Cardiac fibroblast (primary cell): ENCODE results near the gene C15orf62.

ENCODE experiments used
- DNase-seq, 2 donors: peaks; one replicate each; pipeline versions ENCODE4 v3.0.0 to v3.0.0-alpha.2; 2010; ENCODE audit warnings: low read depth in 2 of 2
- H3K4me3 ChIP-seq, 2 donors: replicated peaks in 1 of 2; 1 replicate in 1 of 2; 2 replicates in 1 of 2; pipeline ENCODE4 v1.5.1; 2011; ENCODE audit warnings: low read depth in 2 of 2, low read length in 2 of 2, mild to moderate bottlenecking in 2 of 2, moderate library complexity in 1 of 2
- TF ChIP-seq, protein P1 (sequence below): IDR thresholded peaks from one replicate; pipeline ENCODE4 v1.5.1; 2011; ENCODE audit warnings: low read depth, mild to moderate bottlenecking, low read length, inconsistent platforms

C15orf62 gene

DNA sequence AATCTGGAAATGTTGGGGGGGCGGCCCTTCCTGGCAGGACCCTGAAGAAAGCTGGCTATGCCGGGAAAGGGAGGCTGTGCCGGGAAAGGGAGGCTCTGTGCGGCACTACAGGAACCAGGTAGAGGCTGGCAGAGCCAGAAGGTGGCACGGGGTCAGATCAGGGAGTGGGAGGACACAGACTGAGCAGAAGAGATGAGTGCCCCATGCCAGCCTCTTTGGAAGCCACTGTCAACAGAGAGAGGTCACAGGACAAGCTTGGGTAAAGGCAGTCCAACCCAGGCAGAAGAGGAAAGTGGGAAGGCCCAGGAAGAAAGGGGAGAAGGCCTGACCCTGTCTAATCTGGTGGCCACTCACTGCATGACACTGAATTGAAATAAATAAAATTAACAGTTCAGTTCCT lies 1.5 kb downstream of the C15orf62 start:
- TF ChIP-seq, protein P1, sequence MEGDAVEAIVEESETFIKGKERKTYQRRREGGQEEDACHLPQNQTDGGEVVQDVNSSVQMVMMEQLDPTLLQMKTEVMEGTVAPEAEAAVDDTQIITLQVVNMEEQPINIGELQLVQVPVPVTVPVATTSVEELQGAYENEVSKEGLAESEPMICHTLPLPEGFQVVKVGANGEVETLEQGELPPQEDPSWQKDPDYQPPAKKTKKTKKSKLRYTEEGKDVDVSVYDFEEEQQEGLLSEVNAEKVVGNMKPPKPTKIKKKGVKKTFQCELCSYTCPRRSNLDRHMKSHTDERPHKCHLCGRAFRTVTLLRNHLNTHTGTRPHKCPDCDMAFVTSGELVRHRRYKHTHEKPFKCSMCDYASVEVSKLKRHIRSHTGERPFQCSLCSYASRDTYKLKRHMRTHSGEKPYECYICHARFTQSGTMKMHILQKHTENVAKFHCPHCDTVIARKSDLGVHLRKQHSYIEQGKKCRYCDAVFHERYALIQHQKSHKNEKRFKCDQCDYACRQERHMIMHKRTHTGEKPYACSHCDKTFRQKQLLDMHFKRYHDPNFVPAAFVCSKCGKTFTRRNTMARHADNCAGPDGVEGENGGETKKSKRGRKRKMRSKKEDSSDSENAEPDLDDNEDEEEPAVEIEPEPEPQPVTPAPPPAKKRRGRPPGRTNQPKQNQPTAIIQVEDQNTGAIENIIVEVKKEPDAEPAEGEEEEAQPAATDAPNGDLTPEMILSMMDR, result no peak
- DNase-seq, result no peak
- no peak overlapping the region for H3K4me3 ChIP-seq

DNA sequence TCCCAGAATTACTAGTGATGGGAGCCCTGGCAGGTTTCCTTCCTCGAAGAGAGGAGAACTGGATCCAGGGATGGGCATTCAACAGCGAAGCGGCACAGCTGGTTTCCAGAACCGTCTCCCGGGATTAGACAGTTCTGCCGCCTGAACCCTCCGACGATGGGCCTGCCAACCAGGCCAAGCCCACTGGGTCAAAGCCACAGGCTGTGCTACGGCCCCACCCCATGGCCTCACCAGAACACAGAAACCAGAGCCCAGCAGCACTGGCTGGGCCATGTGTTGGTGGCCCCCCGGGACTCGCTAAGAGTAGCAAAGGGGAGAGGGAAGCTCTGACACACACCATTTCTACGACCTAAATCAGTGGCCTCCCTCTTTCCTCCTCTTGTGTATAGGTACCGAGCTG lies 2.2 kb downstream of the C15orf62 start:
- no peak overlapping the region for H3K4me3 ChIP-seq
- TF ChIP-seq, protein P1, result no peak
- no peak for DNase-seq

DNA sequence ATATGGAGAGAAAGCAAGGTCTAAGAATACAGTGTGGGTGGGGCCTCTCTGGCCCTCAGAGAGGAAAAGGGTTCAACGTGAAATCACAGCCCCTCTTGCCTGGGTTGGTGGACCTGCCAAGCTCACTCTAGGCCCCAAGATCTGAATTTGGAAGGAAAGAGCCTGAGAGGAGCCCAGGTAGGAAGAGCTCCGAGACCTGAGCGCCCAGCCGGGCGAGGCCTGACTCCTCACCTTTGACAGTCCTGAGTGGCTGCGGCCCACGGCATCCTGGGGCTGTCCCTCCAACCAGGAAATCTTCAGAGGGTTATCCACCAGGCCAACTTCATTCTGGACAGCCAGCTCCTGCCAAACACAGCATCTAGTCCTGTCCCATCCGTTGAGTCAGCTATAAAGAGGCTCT lies 3.7 kb downstream of the C15orf62 start:
- TF ChIP-seq, protein P1, result no peak
- H3K4me3 ChIP-seq, result no peak overlapping the region
- DNase-seq, result no peak

DNA sequence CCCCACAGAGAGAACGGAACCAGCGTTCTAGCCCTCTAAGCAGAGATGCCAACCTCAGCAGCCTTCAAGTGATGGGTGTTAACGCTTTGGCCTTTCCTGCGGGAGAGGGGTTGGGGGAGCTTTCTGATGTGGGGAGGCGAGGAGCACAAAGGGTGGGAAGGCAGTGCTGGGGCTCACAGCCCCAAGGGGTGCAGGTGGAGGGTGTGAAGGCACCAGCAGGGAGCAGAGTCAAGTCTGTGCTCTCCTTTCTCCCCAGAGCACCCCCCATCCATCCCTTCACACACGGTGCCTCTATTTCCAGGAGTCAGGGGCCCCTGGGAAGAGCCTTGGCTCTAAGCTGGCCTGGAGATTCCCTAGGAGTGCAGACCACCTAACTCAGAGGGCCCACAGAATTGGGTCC lies 4.1 kb downstream of the C15orf62 start:
- DNase-seq, result no peak
- H3K4me3 ChIP-seq, result no peak overlapping the region
- TF ChIP-seq, protein P1, result no peak

DNA sequence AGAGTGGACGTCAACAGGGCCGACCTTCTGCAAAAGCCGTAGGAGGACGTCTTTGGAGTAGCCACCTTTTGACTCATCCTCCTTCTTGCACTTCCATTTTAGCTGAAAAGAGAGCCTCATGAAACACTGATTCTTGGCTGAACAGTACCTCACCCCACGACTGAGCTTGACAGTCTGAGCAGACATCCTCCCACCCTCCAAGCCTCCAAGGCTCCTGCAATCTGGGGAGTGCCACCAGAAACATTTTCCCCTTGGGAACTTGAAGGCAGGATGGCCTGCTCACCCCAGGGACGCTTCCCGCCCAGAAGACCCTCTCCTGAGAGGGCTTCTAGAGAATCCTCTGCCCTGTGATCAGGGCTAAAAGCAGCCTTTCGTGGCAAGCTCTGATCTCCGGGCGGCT lies 5.2 kb downstream of the C15orf62 start:
- H3K4me3 ChIP-seq, result no peak overlapping the region
- DNase-seq, result no peak
- TF ChIP-seq, protein P1, result no peak

DNA sequence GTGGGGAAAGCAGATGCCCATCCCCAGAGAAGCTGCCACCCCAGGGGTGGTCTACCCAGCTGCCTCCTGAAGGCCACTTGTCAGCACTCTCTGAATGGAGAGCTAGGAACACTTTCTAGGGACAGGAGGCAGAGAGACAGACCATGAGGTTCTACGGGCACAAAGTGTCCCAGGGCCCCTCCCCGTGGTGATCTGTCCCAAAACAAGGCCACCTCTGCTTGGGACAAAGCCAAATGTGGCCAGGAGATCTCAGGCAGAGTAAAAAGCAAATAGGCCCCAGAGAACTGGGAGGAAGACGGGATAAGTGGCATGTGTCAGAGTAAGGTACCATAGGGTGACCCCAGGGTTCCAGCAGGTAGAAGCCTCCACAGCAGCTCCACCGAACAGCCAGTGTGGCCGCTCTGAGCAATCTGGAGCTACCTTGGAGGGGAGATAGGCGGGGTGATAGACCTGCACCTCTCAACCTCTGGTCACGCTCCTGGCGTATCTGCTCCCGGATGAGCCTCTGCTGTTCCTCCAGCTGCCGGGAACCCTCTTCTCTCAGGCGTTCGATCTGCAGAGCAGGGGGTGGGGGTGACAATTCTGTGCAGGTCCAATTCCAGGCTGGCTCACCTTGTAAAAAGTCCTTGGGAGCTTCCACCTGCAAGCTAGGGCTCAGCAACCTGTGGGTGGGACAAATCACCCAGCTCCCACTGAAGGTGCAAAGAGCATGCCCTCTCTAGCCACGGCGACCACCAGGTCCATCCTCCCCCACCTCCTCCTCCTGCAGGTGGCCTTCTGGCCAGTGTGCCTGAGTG lies 6.2 kb downstream of the C15orf62 start:
- no peak for DNase-seq
- no peak overlapping the region for H3K4me3 ChIP-seq
- TF ChIP-seq, protein P1, result no peak
